GM18861 (cell line): ENCODE data around the gene CMYA5.
"Not testable (repeated sequence)": the region's sequence is repeated elsewhere in the genome, so short reads cannot be mapped to it uniquely, and the experiment has no call there.

Source experiments
- ATAC-seq: cut with Tn5 transposase; IDR thresholded peaks from one replicate; pipeline ENCODE4 v1.9.1; 2021; ENCODE audit not compliant: unreplicated experiment

CMYA5 gene

GRCh38 chr5:79746642-79747569, 57.3 kb downstream of the CMYA5 start:
- no peak for ATAC-seq

- ATAC-seq = no peak
These were observed 61.2 kb downstream of the CMYA5 start for GRCh38 chr5:79750611-79751510.

DNA sequence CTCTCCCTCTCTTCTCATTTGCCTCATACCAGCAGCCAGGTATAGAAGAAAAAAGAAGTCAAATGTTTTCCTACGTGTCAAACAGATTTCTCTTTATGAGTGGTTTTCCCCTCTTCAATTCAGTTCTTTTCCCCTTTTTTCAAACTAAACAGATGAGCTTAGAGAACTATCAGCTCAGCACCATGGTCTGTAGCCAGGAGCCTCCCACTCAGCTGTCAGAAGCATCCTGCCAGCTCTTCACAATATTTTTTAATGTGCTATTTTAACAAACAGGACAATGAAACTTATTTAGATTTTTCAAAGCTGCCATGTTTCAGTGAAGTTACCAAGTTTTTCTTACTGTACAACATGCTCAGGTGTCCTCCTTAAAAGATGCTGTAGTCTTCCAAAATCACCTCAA, 63.5 kb downstream of the CMYA5 start:
- no peak for ATAC-seq

DNA sequence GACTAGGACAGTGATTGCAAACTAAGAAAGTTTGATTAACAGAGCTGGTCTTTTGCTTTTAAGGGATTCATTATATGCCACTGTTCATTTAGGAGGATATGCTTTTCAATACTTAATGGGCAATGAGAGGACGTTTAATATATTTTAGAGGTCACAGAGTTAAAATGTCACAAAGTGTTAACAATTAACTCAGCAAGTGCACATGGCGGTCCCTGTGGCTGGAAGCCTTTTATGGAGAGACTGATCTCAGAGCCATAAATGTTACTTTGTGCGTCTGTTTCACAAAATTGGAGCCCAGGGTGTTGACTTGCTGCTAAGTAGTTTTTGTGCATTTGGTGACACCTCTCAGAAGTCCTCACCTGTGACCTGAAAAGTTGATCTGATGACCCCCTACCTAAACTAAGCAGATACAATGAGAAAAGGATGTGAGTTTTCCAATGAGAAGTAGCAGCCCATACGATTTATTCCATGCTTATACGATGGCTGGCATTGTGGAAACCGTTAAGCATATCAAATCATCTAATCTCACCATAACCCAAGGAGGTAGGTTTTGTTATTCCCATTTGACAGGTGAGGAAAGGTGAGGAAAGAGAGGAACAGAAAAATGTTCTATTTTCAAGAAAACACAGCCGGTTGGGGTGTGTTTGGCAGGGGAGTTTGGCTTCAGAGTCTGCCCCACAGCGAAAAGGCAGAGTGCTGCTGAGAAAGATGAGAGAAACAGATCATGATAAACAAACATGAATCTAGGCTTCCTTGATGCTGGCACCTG, 64.4 kb downstream of the CMYA5 start:
- no peak for ATAC-seq

DNA sequence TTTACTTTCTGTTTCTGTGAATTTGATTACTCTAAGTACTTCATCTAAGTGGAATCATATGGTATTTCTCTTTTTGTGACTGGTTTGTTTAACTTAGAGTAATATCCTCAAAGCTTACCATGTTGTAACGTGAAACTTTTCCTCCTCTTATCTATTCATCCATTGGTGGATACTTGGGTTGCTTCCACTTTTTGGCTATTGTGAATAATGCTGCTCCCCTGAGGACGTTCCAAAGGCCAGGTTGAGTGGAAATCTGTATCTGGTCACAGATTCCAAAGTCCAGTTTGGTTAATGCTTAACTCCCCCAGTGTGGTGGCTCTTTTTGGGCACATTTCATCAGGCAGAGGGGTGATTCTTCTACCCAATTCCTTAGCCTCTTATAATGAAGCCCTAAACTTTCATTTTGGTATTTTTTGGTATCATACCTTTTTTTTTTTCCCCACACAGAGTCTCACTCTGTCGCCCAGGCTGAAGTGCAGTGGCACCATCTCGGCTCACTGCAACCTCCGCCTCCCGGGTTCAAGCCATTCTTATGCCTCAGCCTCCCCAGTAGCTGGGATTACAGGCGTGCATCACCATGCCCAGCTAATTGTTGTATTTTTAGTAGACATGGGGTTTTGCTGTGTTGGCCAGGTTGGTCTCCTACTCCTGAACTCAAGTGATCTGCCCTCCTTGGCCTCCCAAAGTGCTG, 65.4 kb downstream of the CMYA5 start:
- ATAC-seq = no peak

GRCh38 chr5:79756076-79756475, 66.4 kb downstream of the CMYA5 start:
- ATAC-seq = no peak

DNA sequence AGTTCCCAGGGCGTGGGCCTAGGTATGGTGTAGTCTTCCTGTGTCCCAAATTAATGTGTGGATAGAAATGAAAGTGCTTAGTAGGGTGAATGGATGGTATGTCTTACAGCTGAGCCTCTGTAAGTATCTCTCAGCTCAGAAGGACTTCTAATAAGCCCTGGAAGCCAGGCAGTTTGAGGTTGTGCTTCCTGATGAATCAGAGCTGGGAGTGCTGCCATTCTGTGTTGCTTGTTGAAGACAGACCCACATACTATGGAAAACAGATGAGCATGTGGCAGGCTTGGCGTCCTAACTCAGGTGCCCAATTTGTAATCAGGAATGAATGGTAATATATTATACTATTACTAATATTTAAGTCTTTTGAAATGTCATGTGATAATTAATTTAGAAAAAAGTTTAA, 69.8 kb downstream of the CMYA5 start:
- no peak for ATAC-seq

- no peak for ATAC-seq
These were observed 70.2 kb downstream of the CMYA5 start for GRCh38 chr5:79759848-79760247.

DNA sequence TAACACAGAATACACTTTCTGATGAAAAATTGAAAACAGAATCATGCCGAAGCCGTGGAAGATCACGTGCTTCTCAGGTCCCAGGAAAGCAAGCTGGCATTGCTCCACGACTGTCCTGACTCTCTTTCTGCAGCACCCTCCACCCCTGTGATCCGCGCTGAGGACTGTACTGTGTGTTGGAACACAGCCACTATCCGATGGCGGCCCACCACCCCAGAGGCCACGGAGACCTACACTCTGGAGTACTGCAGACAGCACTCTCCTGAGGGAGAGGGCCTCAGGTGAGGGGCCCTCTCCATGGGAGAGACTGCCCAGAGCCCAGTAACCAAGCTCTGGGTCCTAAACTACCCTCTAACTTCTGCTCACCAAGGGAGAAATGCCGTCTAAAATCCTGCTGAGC, 73.3 kb downstream of the CMYA5 start:
- ATAC-seq = no peak

DNA sequence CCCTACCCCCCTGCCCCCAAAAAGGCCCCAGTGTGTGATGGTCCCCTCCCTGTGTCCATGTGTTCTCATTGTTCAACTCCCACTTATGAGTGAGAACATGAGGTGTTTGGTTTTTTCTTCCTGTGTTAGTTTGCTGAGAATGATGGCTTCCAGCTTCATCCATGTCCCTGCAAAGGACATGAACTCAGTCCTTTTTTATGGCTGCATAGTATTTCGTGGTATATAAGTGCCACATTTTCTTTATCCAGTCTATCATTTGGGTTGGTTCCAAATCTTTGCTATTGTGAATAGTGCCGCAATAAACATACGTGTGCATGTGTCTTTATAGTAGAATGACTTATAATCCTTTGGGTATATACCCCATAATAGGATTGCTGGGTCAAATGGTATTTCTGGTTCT, 74.5 kb downstream of the CMYA5 start:
- not testable (repeated sequence) for ATAC-seq

- no peak for ATAC-seq
These were observed 81.8 kb downstream of the CMYA5 start for GRCh38 chr5:79771387-79771786.

- ATAC-seq = no peak
These were observed 83.0 kb downstream of the CMYA5 start for GRCh38 chr5:79772651-79773050.

- no peak for ATAC-seq
These were observed 84.0 kb downstream of the CMYA5 start for GRCh38 chr5:79773612-79774011.

GRCh38 chr5:79774171-79774854, 84.7 kb downstream of the CMYA5 start:
- ATAC-seq = no peak

DNA sequence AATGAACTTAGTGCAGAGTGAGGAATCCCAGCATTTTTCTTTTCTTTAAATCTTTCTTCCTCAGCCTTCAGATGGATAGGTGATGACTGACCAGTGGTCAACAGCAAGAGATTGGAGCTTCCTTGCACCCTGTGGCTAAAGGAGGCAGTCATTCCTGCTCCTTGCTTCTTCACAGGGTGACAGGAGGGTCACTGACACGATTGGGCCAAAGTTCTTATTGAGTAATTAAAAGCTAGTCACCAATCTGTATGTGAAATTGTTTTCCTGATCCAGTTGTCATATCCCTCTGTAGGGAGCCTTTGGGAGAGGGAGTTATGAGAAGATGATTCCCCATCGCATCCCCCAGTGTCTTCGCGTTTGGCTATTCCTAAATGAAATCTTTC, 85.2 kb downstream of the CMYA5 start:
- ATAC-seq = no peak

- ATAC-seq = not testable (repeated sequence)
These were observed 95.1 kb downstream of the CMYA5 start for GRCh38 chr5:79784741-79785140.

DNA sequence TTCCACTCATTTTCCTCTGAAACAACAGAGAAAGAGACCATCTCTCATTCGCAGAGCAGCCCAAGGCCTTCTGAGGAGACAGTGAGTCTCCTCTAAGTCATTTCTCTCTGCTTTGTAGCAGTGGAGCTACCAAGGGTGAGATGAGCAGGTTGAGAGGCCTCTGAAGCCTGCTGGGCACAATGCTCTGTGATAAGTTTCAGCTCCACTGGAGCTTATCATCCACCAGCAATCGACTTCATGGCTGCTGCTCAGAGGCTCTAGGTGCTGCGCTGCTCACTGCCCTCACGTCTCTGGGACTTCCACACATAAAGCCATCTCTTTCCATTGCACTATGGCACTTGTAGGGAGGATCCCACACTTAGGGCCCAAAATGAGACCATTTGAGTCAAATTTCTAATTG, 96.3 kb downstream of the CMYA5 start:
- ATAC-seq = no peak

DNA sequence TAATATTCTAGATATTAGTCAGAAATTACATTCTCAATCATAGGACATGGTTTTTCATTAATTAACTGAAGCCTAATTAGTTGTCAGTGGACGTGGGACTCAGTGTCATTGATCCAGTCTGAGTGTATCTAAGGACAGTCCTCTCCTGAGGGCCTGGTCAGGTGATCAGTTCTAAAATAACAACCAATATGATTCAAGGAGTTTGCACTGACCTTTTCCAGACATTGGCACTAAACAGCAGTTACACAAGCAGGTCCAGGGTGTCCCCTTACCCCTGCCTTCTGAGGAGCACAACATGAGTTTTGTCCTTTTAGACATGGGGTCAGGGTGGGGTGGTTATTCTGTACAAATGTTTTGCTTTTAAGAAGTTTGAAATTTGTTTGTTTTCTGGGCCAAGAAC, 97.8 kb downstream of the CMYA5 start:
- ATAC-seq = no peak

- ATAC-seq = no peak
These were observed 102.2 kb downstream of the CMYA5 start for GRCh38 chr5:79791843-79792242.

DNA sequence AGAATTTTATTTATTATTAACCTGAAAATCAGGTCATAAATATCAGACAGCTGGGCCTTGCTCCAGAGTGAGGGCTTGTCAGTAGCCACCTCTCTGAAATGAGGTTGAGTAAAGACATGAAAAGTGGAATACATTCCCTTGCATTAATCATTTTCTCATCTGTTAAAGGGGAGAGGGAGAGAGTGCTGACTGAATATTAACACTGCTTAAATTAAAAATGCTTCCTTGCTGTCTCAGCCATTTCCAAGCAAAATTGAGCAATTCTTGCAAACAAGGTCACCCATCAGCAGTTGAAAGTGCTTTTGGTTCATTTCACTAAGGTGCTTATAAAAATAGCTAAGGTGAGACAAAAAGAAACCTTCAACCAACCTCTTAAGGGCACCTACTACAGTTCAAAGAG, 102.8 kb downstream of the CMYA5 start:
- ATAC-seq = no peak
